SK-N-SH (cell line): ENCODE measurements around the gene MARK4. TPM values are rescaled to one million over a fixed set of nuclear protein-coding genes. Genes with fewer than 3 reads are reported as not detected.

Experiments
- CTCF ChIA-PET: fragments of 300-600, 350-600 bp; formaldehyde crosslinking; extraction: SDS; loops from one replicate; lab custom pipeline; 2021; lab: Yijun Ruan, JAX
- POLR2A ChIA-PET: fragments of 350-600 bp; sonication (Branson Sonifier 250); formaldehyde crosslinking; extraction: SDS; loops from one replicate; lab custom pipeline; 2020; ENCODE audit warnings: antibody characterized with exemption, inconsistent platforms; lab: Yijun Ruan, JAX
- DNase-seq: peaks from one replicate; pipeline ENCODE4 v3.0.0; 2012
- H2AFZ ChIP-seq: fragments of 200-600 bp; sonication (generic); 2 replicates; pipeline ENCODE4 v1.8.1; 2016; ENCODE audit warnings: antibody characterized with exemption, mild to moderate bottlenecking, low read depth
- H3F3A ChIP-seq: fragments of 200-600 bp; sonication (generic); replicated peaks from 2 replicates; pipeline ENCODE3; 2016; ENCODE audit warnings: antibody characterized with exemption, mild to moderate bottlenecking; ENCODE audit not compliant: insufficient read depth
- H3K27ac ChIP-seq, 2 experiments: fragments of 200-500 bp in 1 of 2; fragments of 200-600 bp in 1 of 2; sonication (Bioruptor generic) in 1 of 2; sonication (generic), shearing (Covaris generic) in 1 of 2; 2 replicates each; pipeline versions ENCODE4 v1.5.1 to v1.6.1; 2014 to 2016; ENCODE audit warnings: low read depth in 2 of 2, inconsistent platforms in 1 of 2, low read length in 1 of 2, mild to moderate bottlenecking in 1 of 2, mixed read lengths in 1 of 2
- H3K27me3 ChIP-seq: fragments of 200-600 bp; sonication (generic), shearing (Covaris generic); 2 replicates; pipeline ENCODE4 v1.6.1; 2016; ENCODE audit warnings: mixed run types; ENCODE audit not compliant: insufficient read depth
- H3K36me3 ChIP-seq, 2 experiments: fragments of 200-500 bp in 1 of 2; fragments of 200-600 bp in 1 of 2; sonication (Bioruptor generic) in 1 of 2; sonication (generic) in 1 of 2; replicated peaks in 1 of 2; 2 replicates each; pipeline versions ENCODE3 to v1.5.1; 2014 to 2016; ENCODE audit warnings: low read length in 1 of 2, mild to moderate bottlenecking in 1 of 2; ENCODE audit not compliant: insufficient read depth in 2 of 2, control insufficient read depth in 1 of 2
- H3K4me1 ChIP-seq, 2 experiments: fragments of 200-500 bp in 1 of 2; fragments of 200-600 bp in 1 of 2; sonication (Bioruptor generic) in 1 of 2; sonication (generic), shearing (Covaris generic) in 1 of 2; 2 replicates each; pipeline versions ENCODE4 v1.5.1 to v1.6.1; 2014 to 2016; ENCODE audit warnings: low read depth in 1 of 2, low read length in 1 of 2, mixed run types in 1 of 2; ENCODE audit not compliant: insufficient read depth in 2 of 2, control insufficient read depth in 1 of 2
- H3K4me2 ChIP-seq: fragments of 200-600 bp; sonication (generic), shearing (Covaris generic); 2 replicates; pipeline ENCODE4 v1.6.1; 2017; ENCODE audit warnings: mixed run types
- H3K4me3 ChIP-seq, 2 experiments: fragments of 200-500 bp in 1 of 2; fragments of 200-600 bp in 1 of 2; sonication (Bioruptor generic) in 1 of 2; sonication (generic), shearing (Covaris generic) in 1 of 2; 2 replicates each; pipeline versions ENCODE4 v1.5.1 to v1.8.1; 2014 to 2016; ENCODE audit warnings: low read depth in 2 of 2, inconsistent platforms in 1 of 2, low read length in 1 of 2, mild to moderate bottlenecking in 1 of 2, mixed read lengths in 1 of 2, moderate library complexity in 1 of 2
- H3K79me2 ChIP-seq: fragments of 200-600 bp; sonication (generic); 2 replicates; pipeline ENCODE4 v1.8.1; 2017; ENCODE audit warnings: mild to moderate bottlenecking; ENCODE audit not compliant: insufficient read depth
- H3K9ac ChIP-seq: fragments of 200-600 bp; sonication (generic); 2 replicates; pipeline ENCODE4 v1.6.1; 2017; ENCODE audit warnings: mixed run types
- H3K9me2 ChIP-seq: fragments of 200-600 bp; sonication (generic); 2 replicates; pipeline ENCODE4 v1.6.1; 2017; ENCODE audit warnings: mixed run types
- H3K9me3 ChIP-seq: fragments of 200-600 bp; sonication (generic); 2 replicates; pipeline ENCODE4 v1.6.1; 2017; ENCODE audit warnings: mixed run types, mild to moderate bottlenecking, moderate library complexity
- H4K20me1 ChIP-seq: fragments of 200-600 bp; sonication (generic); 2 replicates; pipeline ENCODE4 v1.6.1; 2017; ENCODE audit warnings: mild to moderate bottlenecking, mixed run types; ENCODE audit not compliant: insufficient read depth
- ELF1 ChIP-seq: IDR thresholded peaks from 2 replicates; pipeline ENCODE4 v1.4.0; 2012
- FOXJ3 ChIP-seq: sonication (generic); formaldehyde crosslinking; IDR thresholded peaks from 2 replicates; pipeline ENCODE4 v1.5.1; 2020; ENCODE audit warnings: mild to moderate bottlenecking, missing genetic modification reagents
- GABPA ChIP-seq: IDR thresholded peaks from 2 replicates; pipeline ENCODE4 v1.4.0; 2012; ENCODE audit warnings: low read depth, mild to moderate bottlenecking
- GATA2 ChIP-seq: sonication (generic); formaldehyde crosslinking; IDR thresholded peaks from 2 replicates; pipeline ENCODE4 v1.5.0; 2020; ENCODE audit warnings: mild to moderate bottlenecking, missing genetic modification reagents
- IRF3 ChIP-seq: fragments of 150-350 bp; IDR thresholded peaks from 2 replicates; pipeline ENCODE4 v1.6.1; 2016; ENCODE audit warnings: mild to moderate bottlenecking, low read depth, low read length
- MAX ChIP-seq: IDR thresholded peaks from 2 replicates; pipeline ENCODE4 v1.4.0; 2012; ENCODE audit warnings: low read depth
- MEF2A ChIP-seq: IDR thresholded peaks from 2 replicates; pipeline ENCODE4 v1.4.0; 2012; ENCODE audit warnings: low read depth, borderline replicate concordance
- MXI1 ChIP-seq: IDR thresholded peaks from 2 replicates; pipeline ENCODE4 v1.6.1; 2012; ENCODE audit warnings: mild to moderate bottlenecking, low read depth, low read length, improper control_type of control experiment
- NFIC ChIP-seq: IDR thresholded peaks from 2 replicates; pipeline ENCODE4 v1.4.0; 2012; ENCODE audit warnings: borderline replicate concordance
- TAF1 ChIP-seq: IDR thresholded peaks from 2 replicates; pipeline ENCODE4 v1.6.1; 2012; ENCODE audit warnings: low read depth, mild to moderate bottlenecking, low read length, moderate library complexity, borderline replicate concordance
- TCF12 ChIP-seq: IDR thresholded peaks from 2 replicates; pipeline ENCODE4 v1.4.0; 2012
- TEAD4 ChIP-seq: IDR thresholded peaks from 2 replicates; pipeline ENCODE4 v1.4.0; 2012; ENCODE audit warnings: mild to moderate bottlenecking, borderline replicate concordance; ENCODE audit not compliant: insufficient read depth
- USF1 ChIP-seq: IDR thresholded peaks from 2 replicates; pipeline ENCODE4 v1.4.0; 2012; ENCODE audit warnings: low read depth, borderline replicate concordance
- WGBS: methylation state at CpG from one replicate; pipeline ENCODE4 v1.1.6; 2017; ENCODE audit warnings: low lambda C conversion rate; 5-methylcytosine and 5-hydroxymethylcytosine counted together
- polyA plus RNA-seq, 3 experiments: library from polyadenylated mRNA; depleted of rRNA; stranded (reverse); fragments of >200 nt; gene quantifications; 2 replicates each; pipeline ENCODE4 v1.2.3, GENCODE V29; 2012
- TF ChIP-seq, protein P1 (sequence below): IDR thresholded peaks from 2 replicates; pipeline ENCODE4 v1.6.1; 2012; ENCODE audit warnings: mild to moderate bottlenecking, low read depth, low read length, moderate library complexity
- TF ChIP-seq, protein P2 (sequence below): IDR thresholded peaks from 2 replicates; pipeline ENCODE4 v1.4.0; 2012; ENCODE audit warnings: low read depth, borderline replicate concordance

The MARK4 gene
- polyA plus RNA-seq, 1 of the 3 experiments (the other 2 are of a cell fraction): 16.3 TPM

- WGBS: 23% methylated on average over 7 of the region's 21 CpGs
- TF ChIP-seq GATA2 (CRISPR knock-in tag): no peak
- TF ChIP-seq, protein P1, sequence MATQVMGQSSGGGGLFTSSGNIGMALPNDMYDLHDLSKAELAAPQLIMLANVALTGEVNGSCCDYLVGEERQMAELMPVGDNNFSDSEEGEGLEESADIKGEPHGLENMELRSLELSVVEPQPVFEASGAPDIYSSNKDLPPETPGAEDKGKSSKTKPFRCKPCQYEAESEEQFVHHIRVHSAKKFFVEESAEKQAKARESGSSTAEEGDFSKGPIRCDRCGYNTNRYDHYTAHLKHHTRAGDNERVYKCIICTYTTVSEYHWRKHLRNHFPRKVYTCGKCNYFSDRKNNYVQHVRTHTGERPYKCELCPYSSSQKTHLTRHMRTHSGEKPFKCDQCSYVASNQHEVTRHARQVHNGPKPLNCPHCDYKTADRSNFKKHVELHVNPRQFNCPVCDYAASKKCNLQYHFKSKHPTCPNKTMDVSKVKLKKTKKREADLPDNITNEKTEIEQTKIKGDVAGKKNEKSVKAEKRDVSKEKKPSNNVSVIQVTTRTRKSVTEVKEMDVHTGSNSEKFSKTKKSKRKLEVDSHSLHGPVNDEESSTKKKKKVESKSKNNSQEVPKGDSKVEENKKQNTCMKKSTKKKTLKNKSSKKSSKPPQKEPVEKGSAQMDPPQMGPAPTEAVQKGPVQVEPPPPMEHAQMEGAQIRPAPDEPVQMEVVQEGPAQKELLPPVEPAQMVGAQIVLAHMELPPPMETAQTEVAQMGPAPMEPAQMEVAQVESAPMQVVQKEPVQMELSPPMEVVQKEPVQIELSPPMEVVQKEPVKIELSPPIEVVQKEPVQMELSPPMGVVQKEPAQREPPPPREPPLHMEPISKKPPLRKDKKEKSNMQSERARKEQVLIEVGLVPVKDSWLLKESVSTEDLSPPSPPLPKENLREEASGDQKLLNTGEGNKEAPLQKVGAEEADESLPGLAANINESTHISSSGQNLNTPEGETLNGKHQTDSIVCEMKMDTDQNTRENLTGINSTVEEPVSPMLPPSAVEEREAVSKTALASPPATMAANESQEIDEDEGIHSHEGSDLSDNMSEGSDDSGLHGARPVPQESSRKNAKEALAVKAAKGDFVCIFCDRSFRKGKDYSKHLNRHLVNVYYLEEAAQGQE: no peak
- no peak for TF ChIP-seq TEAD4
- TF ChIP-seq NFIC: no peak
- TF ChIP-seq TCF12: no peak
- no peak for TF ChIP-seq MEF2A
- no peak for TF ChIP-seq GABPA
- TF ChIP-seq, protein P2, sequence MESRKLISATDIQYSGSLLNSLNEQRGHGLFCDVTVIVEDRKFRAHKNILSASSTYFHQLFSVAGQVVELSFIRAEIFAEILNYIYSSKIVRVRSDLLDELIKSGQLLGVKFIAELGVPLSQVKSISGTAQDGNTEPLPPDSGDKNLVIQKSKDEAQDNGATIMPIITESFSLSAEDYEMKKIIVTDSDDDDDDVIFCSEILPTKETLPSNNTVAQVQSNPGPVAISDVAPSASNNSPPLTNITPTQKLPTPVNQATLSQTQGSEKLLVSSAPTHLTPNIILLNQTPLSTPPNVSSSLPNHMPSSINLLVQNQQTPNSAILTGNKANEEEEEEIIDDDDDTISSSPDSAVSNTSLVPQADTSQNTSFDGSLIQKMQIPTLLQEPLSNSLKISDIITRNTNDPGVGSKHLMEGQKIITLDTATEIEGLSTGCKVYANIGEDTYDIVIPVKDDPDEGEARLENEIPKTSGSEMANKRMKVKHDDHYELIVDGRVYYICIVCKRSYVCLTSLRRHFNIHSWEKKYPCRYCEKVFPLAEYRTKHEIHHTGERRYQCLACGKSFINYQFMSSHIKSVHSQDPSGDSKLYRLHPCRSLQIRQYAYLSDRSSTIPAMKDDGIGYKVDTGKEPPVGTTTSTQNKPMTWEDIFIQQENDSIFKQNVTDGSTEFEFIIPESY: no peak
- no peaks in the 10 kb centered on the region for H3K9me2 ChIP-seq
- no peak overlapping the region for H3K27ac ChIP-seq
- DNase-seq: no peak
- H4K20me1 ChIP-seq: no peaks in the 10 kb centered on the region
- H3K36me3 ChIP-seq: no peaks in the 10 kb centered on the region
- no peak overlapping the region for H3K9ac ChIP-seq
- H3K4me1 ChIP-seq: no peaks in the 10 kb centered on the region
- no peaks in the 10 kb centered on the region for H3F3A ChIP-seq
- no peaks in the 10 kb centered on the region for H3K79me2 ChIP-seq
- no peaks in the 10 kb centered on the region for H3K9me3 ChIP-seq
- peaks cover 44% of the 10 kb centered on the region for H3K27me3 ChIP-seq
- no peak overlapping the region for H3K4me3 ChIP-seq
- ChIA-PET CTCF (interaction anchor here (1.2 to 1.3 kb wide), 2 partner anchors 23 to 24 kb away, joined by 3 to 4 read pairs; no protein-coding TSS in a partner anchor), POLR2A (no interaction called here)
- no peak overlapping the region for H2AFZ ChIP-seq
- H3K4me2 ChIP-seq: no peak overlapping the region
Observed at GRCh38 chr19:45315304-45315703, 64.2 kb downstream of the MARK4 start.

- Histone ChIP-seq H3K9me3 (no peaks in the 10 kb centered on the region), H2AFZ (no peak overlapping the region), H3K4me3 (no peak overlapping the region), H3K36me3 (no peaks in the 10 kb centered on the region), H3F3A (no peaks in the 10 kb centered on the region), H3K9ac (no peak overlapping the region), H3K79me2 (no peaks in the 10 kb centered on the region), H3K27me3 (peaks cover 25% of the 10 kb centered on the region), H3K4me1 (peaks cover 0 to 3% of the 10 kb centered on the region in 2 experiments; a peak in 1 of 4 replicates), H3K9me2 (no peaks in the 10 kb centered on the region), H3K4me2 (no peak overlapping the region), H3K27ac (no peak overlapping the region), H4K20me1 (no peaks in the 10 kb centered on the region)
- DNase-seq: no peak
- CTCF ChIA-PET: interaction anchor here (1.8 kb wide), 1 partner anchor 18 kb away, joined by 6 read pairs; no protein-coding TSS in a partner anchor
- POLR2A ChIA-PET: no interaction called here
- WGBS: 78% methylated on average over 10 of the region's 12 CpGs
- TF ChIP-seq FOXJ3 (CRISPR knock-in tag) (no peak), IRF3 (no peak), GABPA (no peak), USF1 (no peak), MXI1 (no peak), ELF1 (no peak), MAX (no peak), MEF2A (no peak), TAF1 (no peak), TEAD4 (no peak)
- TF ChIP-seq, protein P2: no peak
Observed at GRCh38 chr19:45320997-45321775, 70.1 kb downstream of the MARK4 start.
